ENCODE data around the gene FARP2. TPM values are rescaled to one million over a fixed set of nuclear protein-coding genes. Genes with fewer than 3 reads are reported as not detected.

The FARP2 gene
- total and polyA plus RNA-seq, 2 of the 13 experiments (the other 11 are each of a cell fraction or from before 2014, with no cell fraction given), result 28.0 to 45.4 TPM

GRCh38 chr2:241508240-241509154 is 152.4 kb downstream of the FARP2 start, which contains the start of gene STK25 (continued):
- TF ChIP-seq MED13 (CRISPR knock-in tag; IDR thresholded peaks at IDR 0.05), result peak; percentile 40; the same call in 1 of the 2 replicates
- peak; percentile 85 for TF ChIP-seq FOXK1 (CRISPR knock-in tag; IDR thresholded peaks at IDR 0.05; ENCODE audit: borderline replicate concordance, low read depth)
- TF ChIP-seq ZSCAN31 (CRISPR knock-in tag; IDR thresholded peaks at IDR 0.05; ENCODE audit: low read depth), result peak; percentile 97
- TF ChIP-seq HMGA1 (CRISPR knock-in tag; conservative IDR thresholded peaks at IDR 0.05), result no peak
- TF ChIP-seq, protein P1, sequence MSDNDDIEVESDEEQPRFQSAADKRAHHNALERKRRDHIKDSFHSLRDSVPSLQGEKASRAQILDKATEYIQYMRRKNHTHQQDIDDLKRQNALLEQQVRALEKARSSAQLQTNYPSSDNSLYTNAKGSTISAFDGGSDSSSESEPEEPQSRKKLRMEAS (IDR thresholded peaks at IDR 0.05), result peak; percentile 100
- TF ChIP-seq, protein P2, sequence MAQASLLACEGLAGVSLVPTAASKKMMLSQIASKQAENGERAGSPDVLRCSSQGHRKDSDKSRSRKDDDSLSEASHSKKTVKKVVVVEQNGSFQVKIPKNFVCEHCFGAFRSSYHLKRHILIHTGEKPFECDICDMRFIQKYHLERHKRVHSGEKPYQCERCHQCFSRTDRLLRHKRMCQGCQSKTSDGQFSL (CRISPR knock-in tag; IDR thresholded peaks at IDR 0.05), result no peak; the same call in none of the 2 replicates

DNA sequence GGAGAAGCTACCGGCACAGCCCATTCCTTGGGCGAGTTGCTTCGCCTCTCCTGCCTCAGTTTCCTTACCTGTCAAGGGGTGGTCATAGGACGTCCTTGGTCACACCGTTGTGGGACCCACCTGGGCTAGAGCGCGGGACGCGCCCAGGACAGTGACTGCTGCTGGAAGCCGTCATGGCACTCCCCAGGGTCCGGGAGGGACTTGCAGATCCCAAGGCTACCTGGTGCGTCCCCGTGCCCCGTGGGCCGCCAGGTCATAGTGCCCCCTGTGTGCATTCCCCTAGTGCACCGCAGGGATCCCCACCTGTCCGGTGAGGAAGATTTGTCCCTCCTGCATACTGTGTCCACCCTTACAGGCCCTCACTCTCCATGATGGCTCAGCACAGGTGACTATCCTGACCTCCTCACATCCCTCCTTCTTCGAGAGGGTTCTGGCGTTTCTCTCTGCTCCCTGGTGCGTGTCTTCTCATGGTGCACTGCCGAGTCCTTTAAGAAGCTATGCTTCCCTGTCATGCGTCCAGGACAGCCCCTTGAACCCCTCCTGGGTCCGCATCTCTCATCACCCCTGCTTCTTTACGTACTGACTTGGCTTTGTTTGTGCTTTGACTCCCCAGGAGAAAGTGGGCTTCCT is 153.2 kb downstream of the FARP2 start:
- peak overlapping the region; percentile 52 for H3K4me2 ChIP-seq (ENCODE audit: low read depth, low read length)
- H3K27ac ChIP-seq (ENCODE audit: extremely low read length, insufficient read depth, low read length), result peak overlapping the region; percentile 59
- BruUV-seq (replicated peaks), result TSS peak; percentile 55
- POLR2A ChIA-PET, result no interaction called here
- intact Hi-C loops (cut with micrococcal nuclease; ENCODE audit: unreplicated experiment), result loop anchor here (10.0 kb wide), 1 partner anchor 154 kb away; the partner anchor contains the start of gene FARP2
- no peaks in the 10 kb centered on the region for H3K9me3 ChIP-seq (ENCODE audit: low read length)
- H3K4me1 ChIP-seq (ENCODE audit: insufficient read depth, low read length), result peaks cover 58% of the 10 kb centered on the region
- WGBS (ENCODE audit: low lambda C conversion rate), result 89% methylated on average over 24 of the region's 24 CpGs
- peaks cover 36% of the 10 kb centered on the region for H3K79me2 ChIP-seq (ENCODE audit: insufficient read depth, low read length)
- ATAC-seq (no peak), FAIRE-seq (no peak), DNase-seq (ENCODE audit: low spot score) (no peak)
- H3K9ac ChIP-seq (ENCODE audit: insufficient read depth, low read depth, low read length), result peak overlapping the region; percentile 57
- CTCF ChIA-PET (ENCODE audit: low intra/inter-chr PET ratio, low total read pairs), result no interaction called here
- peak overlapping the region in 1 of 3 experiments; percentile 47; a peak in 3 of 6 replicates for H3K4me3 ChIP-seq (replicated peaks in 1 of 3; ENCODE audit: insufficient read depth in 1 of 3, low read depth in 2 of 3, low read length in 3 of 3)
- in situ Hi-C loops (cut with HindIII; ENCODE audit: extremely low pct_ligation_motif_present, low pct_unique_long_range_greater_than_20kb), result no loop called here
- no peaks in the 10 kb centered on the region for H3K27me3 ChIP-seq (ENCODE audit: control insufficient read depth in 1 of 2, insufficient read depth in 2 of 2, low read length in 2 of 2)
- H2AFZ ChIP-seq (ENCODE audit: low read length), result no peak overlapping the region
- peaks cover 0 to 5% of the 10 kb centered on the region in 2 experiments; a peak in 4 of 5 replicates for H3K36me3 ChIP-seq (replicated peaks in 1 of 2; ENCODE audit: control insufficient read depth in 1 of 2, insufficient read depth in 2 of 2, low read length in 2 of 2)
- H4K20me1 ChIP-seq (ENCODE audit: insufficient read depth, low read length), result peaks cover 28% of the 10 kb centered on the region; the same call in 1 of the 2 replicates
- TF ChIP-seq PTBP1 (IDR thresholded peaks at IDR 0.05; ENCODE audit: low read depth, low read length, poor library complexity, severe bottlenecking) (no peak), PHF20 (CRISPR knock-in tag; IDR thresholded peaks at IDR 0.05) (no peak), ZNF382 (CRISPR knock-in tag; IDR thresholded peaks at IDR 0.05; ENCODE audit: borderline replicate concordance) (no peak), ZC3H4 (CRISPR knock-in tag; IDR thresholded peaks at IDR 0.05; ENCODE audit: borderline replicate concordance) (no peak), RXRA (CRISPR knock-in tag; IDR thresholded peaks at IDR 0.05) (peak; percentile 1; the same call in 1 of the 2 replicates), TCF12 (IDR thresholded peaks at IDR 0.05) (no peak), TCF12 (CRISPR knock-in tag; IDR thresholded peaks at IDR 0.05) (no peak), POLR2AphosphoS5 (IDR thresholded peaks at IDR 0.05; ENCODE audit: low read depth, low read length) (peak; percentile 0; the same call in 1 of the 2 replicates), DNMT3B (CRISPR knock-in tag; conservative IDR thresholded peaks at IDR 0.05) (no peak), ZNF747 (CRISPR knock-in tag; IDR thresholded peaks at IDR 0.05; ENCODE audit: borderline replicate concordance) (peak; percentile 12; the same call in 1 of the 2 replicates), ZNF326 (CRISPR knock-in tag; IDR thresholded peaks at IDR 0.05; ENCODE audit: borderline replicate concordance) (no peak), ZNF260 (CRISPR knock-in tag; IDR thresholded peaks at IDR 0.05; ENCODE audit: borderline replicate concordance, low read depth) (no peak), ZNF878 (CRISPR knock-in tag; IDR thresholded peaks at IDR 0.05) (no peak), JDP2 (CRISPR knock-in tag; IDR thresholded peaks at IDR 0.05; ENCODE audit: borderline replicate concordance) (no peak), ZNF674 (CRISPR knock-in tag; IDR thresholded peaks at IDR 0.05; ENCODE audit: low read depth) (0 out of 2 replicates have a peak, but pooled peaks have one; percentile 21)

Data from HepG2 (cell line).